OCI-LY1 (cell line): ENCODE data around the gene SALL1.

Source experiments
- CTCF ChIP-seq: fragments of 200-600 bp; sonication (generic), shearing (Covaris generic); IDR thresholded peaks from 2 replicates; pipeline ENCODE4 v1.5.1; 2017; ENCODE audit warnings: mild to moderate bottlenecking, antibody characterized with exemption, low read length, moderate library complexity, mixed read lengths
- EZH2 ChIP-seq: fragments of 200-600 bp; sonication (generic), shearing (Covaris generic); IDR thresholded peaks from 2 replicates; pipeline ENCODE4 v1.8.0; 2017; ENCODE audit warnings: borderline replicate concordance, mixed run types, mild to moderate bottlenecking, antibody characterized with exemption, low read length, moderate library complexity, mixed read lengths

- no peak for TF ChIP-seq EZH2
- TF ChIP-seq CTCF = no peak
These were observed 55.8 kb downstream of the SALL1 start for GRCh38 chr16:51095084-51095881.
